ENCODE results near the gene HOXB9. TPM values are rescaled to one million over a fixed set of nuclear protein-coding genes. Genes with fewer than 3 reads are reported as not detected.

The HOXB9 gene
- total RNA-seq, 6 experiments from 2014 or later: not detected

DNA sequence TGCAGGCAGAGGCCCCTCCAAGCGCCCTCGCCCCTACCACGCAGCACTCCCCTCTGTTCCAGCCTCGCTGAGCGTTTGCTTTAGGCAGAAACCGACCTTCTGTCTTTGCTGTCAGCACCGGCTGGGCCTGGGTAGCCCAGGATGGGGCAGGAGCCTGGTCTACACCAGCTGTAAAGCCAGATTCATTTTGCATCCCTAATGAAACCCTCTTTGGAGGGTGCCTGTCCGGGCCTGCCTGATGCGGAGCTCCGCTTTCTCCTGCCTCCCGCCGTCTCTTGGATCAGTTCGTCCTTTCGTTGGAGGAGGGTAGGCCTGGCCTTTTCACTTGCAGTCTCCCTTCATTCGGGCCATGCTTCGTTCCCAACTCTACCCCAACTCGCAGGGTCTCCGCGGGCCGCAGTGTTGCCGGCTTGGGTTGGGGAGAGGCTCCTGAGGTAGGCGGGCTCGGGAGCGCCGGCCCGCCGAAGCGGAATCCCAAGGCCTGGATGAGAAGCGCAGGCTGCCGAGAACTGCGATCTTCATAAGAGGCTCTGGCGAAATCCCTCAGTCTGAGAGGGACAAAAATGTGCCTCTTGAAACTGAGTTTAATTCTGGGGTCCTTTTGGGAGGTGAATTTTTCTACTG is 6.2 kb downstream of the HOXB9 start:
- H3K27ac Mint-ChIP-seq: no peak overlapping the region
- peaks cover 17% of the 10 kb centered on the region for H3K4me1 Mint-ChIP-seq (ENCODE audit: low read depth)
- TF ChIP-seq, protein P1, sequence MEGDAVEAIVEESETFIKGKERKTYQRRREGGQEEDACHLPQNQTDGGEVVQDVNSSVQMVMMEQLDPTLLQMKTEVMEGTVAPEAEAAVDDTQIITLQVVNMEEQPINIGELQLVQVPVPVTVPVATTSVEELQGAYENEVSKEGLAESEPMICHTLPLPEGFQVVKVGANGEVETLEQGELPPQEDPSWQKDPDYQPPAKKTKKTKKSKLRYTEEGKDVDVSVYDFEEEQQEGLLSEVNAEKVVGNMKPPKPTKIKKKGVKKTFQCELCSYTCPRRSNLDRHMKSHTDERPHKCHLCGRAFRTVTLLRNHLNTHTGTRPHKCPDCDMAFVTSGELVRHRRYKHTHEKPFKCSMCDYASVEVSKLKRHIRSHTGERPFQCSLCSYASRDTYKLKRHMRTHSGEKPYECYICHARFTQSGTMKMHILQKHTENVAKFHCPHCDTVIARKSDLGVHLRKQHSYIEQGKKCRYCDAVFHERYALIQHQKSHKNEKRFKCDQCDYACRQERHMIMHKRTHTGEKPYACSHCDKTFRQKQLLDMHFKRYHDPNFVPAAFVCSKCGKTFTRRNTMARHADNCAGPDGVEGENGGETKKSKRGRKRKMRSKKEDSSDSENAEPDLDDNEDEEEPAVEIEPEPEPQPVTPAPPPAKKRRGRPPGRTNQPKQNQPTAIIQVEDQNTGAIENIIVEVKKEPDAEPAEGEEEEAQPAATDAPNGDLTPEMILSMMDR (IDR thresholded peaks at IDR 0.05): no peak
- H3K36me3 Mint-ChIP-seq (ENCODE audit: low read depth): no peaks in the 10 kb centered on the region
- DNase-seq: no peak
- no peaks in the 10 kb centered on the region for H3K9me3 Mint-ChIP-seq
- H3K4me3 Mint-ChIP-seq: no peak overlapping the region; the same call in 1 of the 2 replicates
- peaks cover 93% of the 10 kb centered on the region for H3K27me3 Mint-ChIP-seq (ENCODE audit: insufficient read depth)

DNA sequence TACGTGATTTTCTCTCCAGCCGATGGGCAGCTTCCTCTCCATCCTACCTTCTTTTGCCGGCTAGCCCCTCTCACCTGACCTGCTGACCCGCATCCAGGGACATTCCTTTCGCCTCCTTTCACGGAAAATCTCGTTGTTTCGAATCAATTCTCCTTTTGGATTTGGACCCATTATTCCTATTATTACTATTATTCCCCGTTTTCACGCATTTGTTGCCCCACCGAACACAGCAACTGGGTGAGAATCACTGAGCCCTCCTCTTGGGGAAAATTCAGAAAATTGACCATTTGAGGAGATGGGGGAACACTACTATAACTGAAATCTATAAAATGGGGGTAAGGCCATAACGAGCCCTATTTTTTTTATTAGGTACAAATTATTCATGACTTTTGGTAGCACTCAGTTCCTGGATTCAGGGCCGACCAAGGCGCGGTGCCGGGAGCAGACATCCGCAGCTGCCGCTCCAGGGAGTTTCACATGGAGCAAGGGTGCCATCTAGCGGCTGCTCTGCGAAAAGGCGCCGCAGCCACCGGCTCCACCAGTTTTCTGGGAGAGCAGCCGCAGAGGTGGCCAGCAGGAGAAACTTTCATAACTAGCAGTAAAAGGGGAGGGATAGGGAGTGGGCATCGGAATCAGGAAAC is 7.8 kb downstream of the HOXB9 start:
- Mint-ChIP-seq H3K4me1 (ENCODE audit: low read depth) (peaks cover 17% of the 10 kb centered on the region), H3K4me3 (no peak overlapping the region), H3K27ac (no peak overlapping the region), H3K27me3 (ENCODE audit: insufficient read depth) (peaks cover 90% of the 10 kb centered on the region), H3K36me3 (ENCODE audit: low read depth) (no peaks in the 10 kb centered on the region), H3K9me3 (no peaks in the 10 kb centered on the region)
- TF ChIP-seq, protein P1 (IDR thresholded peaks at IDR 0.05): peak; percentile 97
- DNase-seq: peak; percentile 72

DNA sequence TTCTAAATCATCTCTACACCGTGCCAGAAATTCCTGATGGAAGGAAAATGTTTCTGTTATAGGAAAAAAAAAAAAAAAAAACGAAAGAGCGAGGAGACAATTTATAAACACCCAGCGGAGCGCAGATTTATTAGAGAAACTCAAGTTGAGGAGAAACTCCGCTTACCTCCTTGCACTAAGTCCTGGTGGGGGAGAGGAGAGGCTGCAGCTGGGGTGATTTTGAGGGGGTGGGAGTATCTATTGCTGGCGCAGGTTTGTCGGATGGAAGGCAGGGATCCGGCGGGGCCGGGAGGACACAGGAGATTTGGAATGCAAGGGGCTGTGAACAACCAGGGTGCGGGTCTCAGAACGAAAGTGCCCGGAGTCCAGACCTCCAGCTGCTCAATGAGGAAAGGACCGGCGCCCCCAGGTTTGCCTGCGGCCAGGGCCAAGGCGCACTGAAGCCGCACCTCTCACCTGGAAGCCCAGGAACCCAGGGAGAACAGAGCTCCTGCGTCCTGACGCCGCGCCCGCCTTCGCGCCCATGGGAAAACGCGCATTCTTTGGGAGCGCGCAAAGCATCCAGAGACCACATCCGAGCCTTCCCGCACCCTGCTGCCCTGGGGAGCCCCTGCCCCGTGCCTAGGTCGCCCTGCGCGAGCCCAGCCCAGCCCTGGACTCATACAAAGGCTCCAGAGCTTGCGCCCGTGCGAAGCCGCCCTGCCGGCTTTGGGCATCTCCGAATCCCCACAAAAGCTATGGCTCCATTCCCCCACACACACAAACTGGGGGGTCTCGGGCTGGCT is 8.5 kb downstream of the HOXB9 start:
- TF ChIP-seq, protein P1 (IDR thresholded peaks at IDR 0.05): no peak
- no peaks in the 10 kb centered on the region for H3K36me3 Mint-ChIP-seq (ENCODE audit: low read depth)
- DNase-seq: no peak
- no peak overlapping the region for H3K27ac Mint-ChIP-seq
- peaks cover 87% of the 10 kb centered on the region for H3K27me3 Mint-ChIP-seq (ENCODE audit: insufficient read depth)
- no peaks in the 10 kb centered on the region for H3K9me3 Mint-ChIP-seq
- peaks cover 18% of the 10 kb centered on the region for H3K4me1 Mint-ChIP-seq (ENCODE audit: low read depth)
- peak overlapping the region; percentile 10; the same call in 1 of the 2 replicates for H3K4me3 Mint-ChIP-seq

DNA sequence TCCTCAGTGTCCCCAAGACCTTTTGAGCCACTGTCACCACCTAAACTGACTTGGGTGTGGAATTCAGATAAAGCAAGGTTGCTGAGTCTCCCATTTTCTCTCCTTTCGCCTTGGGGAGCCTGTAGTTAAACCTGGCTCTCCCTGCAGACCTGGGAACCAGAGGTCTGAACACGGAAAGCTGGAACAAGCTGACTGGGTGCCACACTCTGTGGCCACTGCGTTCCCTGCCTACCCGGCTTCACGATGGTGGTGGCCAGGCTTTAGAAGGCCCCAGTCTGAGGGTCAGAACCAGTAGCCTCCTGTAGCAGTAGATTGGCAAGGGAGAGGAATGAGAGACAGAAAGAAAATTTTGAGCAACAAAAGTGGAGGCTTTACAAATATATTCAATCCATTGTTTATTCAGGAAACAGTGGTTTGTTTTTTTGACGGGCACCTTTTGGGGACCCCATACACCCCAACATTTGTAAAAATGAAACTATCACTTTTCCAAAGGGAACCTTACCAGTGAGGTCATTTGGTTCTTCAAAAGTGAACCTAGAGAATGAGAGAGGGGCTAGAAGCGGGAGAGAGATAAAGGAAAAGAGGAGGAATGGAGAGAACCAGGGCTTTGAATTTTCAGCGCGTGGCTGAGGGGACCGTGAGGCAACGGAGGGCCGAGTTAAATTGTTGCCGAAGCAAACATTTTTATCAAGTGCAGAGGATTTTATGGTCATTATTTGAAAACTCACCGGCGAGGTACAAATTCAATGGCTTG is 9.3 kb downstream of the HOXB9 start:
- TF ChIP-seq, protein P1 (IDR thresholded peaks at IDR 0.05): no peak
- DNase-seq: no peak
- H3K36me3 Mint-ChIP-seq (ENCODE audit: low read depth): no peaks in the 10 kb centered on the region
- H3K27me3 Mint-ChIP-seq (ENCODE audit: insufficient read depth): peaks cover 85% of the 10 kb centered on the region
- H3K4me3 Mint-ChIP-seq: peak overlapping the region; percentile 10; the same call in 1 of the 2 replicates
- H3K4me1 Mint-ChIP-seq (ENCODE audit: low read depth): peaks cover 23% of the 10 kb centered on the region
- no peak overlapping the region for H3K27ac Mint-ChIP-seq
- H3K9me3 Mint-ChIP-seq: no peaks in the 10 kb centered on the region

DNA sequence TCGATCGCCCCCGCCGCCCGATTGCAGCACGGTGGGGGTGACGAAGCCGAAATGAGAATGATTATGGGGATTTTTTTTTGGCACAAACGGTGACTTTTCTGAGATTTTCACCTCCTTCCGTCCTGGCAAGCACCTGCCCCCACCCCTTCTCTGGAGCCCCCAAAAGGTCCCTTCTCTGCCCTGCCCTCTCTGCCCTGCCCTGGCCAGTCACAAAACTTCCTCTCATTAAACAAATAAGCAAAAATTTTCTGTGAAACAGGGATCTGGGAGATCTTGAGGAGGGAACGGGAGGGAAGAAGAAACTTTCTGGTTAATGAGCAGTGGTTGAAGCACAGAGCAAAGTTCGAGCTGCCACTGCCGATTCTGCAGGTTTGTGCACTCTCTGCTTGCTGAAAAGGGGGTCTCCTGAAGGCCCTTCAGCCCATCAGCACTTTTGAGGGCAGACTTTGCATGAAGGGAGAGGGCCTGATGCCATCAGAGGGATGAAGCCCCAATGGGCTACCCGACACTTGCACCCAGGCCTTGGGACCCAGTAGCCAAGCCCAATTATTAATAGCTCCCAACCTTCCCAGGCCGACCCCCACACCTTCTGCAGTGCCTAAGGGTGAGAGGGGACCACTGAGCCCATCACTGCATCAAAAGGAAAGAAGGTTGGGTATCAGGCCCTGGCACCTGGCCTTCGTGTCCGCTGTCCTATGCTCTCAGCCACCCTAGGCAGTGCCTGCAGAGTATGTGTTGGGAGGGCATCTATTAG is 10.0 kb downstream of the HOXB9 start:
- H3K9me3 Mint-ChIP-seq: no peaks in the 10 kb centered on the region
- H3K36me3 Mint-ChIP-seq (ENCODE audit: low read depth): no peaks in the 10 kb centered on the region
- H3K27me3 Mint-ChIP-seq (ENCODE audit: insufficient read depth): peaks cover 83% of the 10 kb centered on the region
- DNase-seq: no peak
- no peak overlapping the region for H3K27ac Mint-ChIP-seq
- TF ChIP-seq, protein P1 (IDR thresholded peaks at IDR 0.05): no peak
- H3K4me3 Mint-ChIP-seq: no peak overlapping the region
- H3K4me1 Mint-ChIP-seq (ENCODE audit: low read depth): peaks cover 23% of the 10 kb centered on the region
